HEK293T (cell line): ENCODE measurements around the gene ALDH16A1.

Source experiments
- ARNT ChIP-seq: fragments of 450-650 bp; IDR thresholded peaks from 2 replicates; pipeline ENCODE4 v1.6.1; 2017; ENCODE audit warnings: mild to moderate bottlenecking
- BHLHE40 ChIP-seq: fragments of 450-650 bp; IDR thresholded peaks from 2 replicates; pipeline ENCODE4 v1.6.1; 2016; ENCODE audit warnings: mild to moderate bottlenecking, moderate library complexity, borderline replicate concordance
- CTBP1 ChIP-seq: fragments of 450-650 bp; IDR thresholded peaks from 2 replicates; pipeline ENCODE4 v1.6.1; 2016; ENCODE audit warnings: borderline replicate concordance
- ELF4 ChIP-seq: fragments of 450-650 bp; IDR thresholded peaks from 2 replicates; pipeline ENCODE4 v1.6.1; 2017; ENCODE audit warnings: antibody characterized with exemption
- FOXK2 ChIP-seq: fragments of 450-650 bp; IDR thresholded peaks from 2 replicates; pipeline ENCODE4 v1.6.1; 2016; ENCODE audit warnings: mild to moderate bottlenecking
- FOXM1 ChIP-seq: fragments of 450-650 bp; IDR thresholded peaks from 2 replicates; pipeline ENCODE4 v1.6.1; 2017; ENCODE audit warnings: mild to moderate bottlenecking, borderline replicate concordance
- L3MBTL2 ChIP-seq: fragments of 450-650 bp; conservative IDR thresholded peaks from 2 replicates; pipeline ENCODE4 v1.6.1; 2016; ENCODE audit warnings: mild to moderate bottlenecking
- LEF1 ChIP-seq: fragments of 450-650 bp; IDR thresholded peaks from 2 replicates; pipeline ENCODE4 v1.6.1; 2017; ENCODE audit warnings: mild to moderate bottlenecking, borderline replicate concordance
- NFRKB ChIP-seq: fragments of 450-650 bp; IDR thresholded peaks from 2 replicates; pipeline ENCODE4 v1.6.1; 2016; ENCODE audit warnings: mild to moderate bottlenecking, moderate library complexity
- PKNOX1 ChIP-seq: fragments of 450-650 bp; IDR thresholded peaks from 2 replicates; pipeline ENCODE4 v1.6.1; 2016
- SUZ12 ChIP-seq: fragments of 450-650 bp; IDR thresholded peaks from 2 replicates; pipeline ENCODE4 v1.6.1; 2016; ENCODE audit warnings: mild to moderate bottlenecking
- TARDBP ChIP-seq: fragments of 450-650 bp; IDR thresholded peaks from 2 replicates; pipeline ENCODE4 v1.6.1; 2016
- ZNF384 ChIP-seq: fragments of 450-650 bp; IDR thresholded peaks from 2 replicates; pipeline ENCODE4 v1.6.1; 2016

- TF ChIP-seq ELF4 (no peak; the same call in 1 of the 2 replicates), SUZ12 (no peak), ARNT (no peak), FOXK2 (no peak), L3MBTL2 (no peak), FOXM1 (no peak), BHLHE40 (no peak), NFRKB (no peak), ZNF384 (no peak), CTBP1 (no peak), PKNOX1 (no peak), TARDBP (no peak), LEF1 (no peak)
These were observed 53.6 kb downstream of the ALDH16A1 start for GRCh38 chr19:49506575-49507105.
